ENCODE data around the gene CLCN4.

CLCN4 gene

GRCh38 chrX:10246297-10246696 lies 89.5 kb downstream of the CLCN4 start:
- no peak for DNase-seq

- no peak for DNase-seq
Observed at GRCh38 chrX:10246846-10247245, 90.1 kb downstream of the CLCN4 start.

GRCh38 chrX:10254739-10255138 lies 98.0 kb downstream of the CLCN4 start:
- no peak for DNase-seq

- no peak for DNase-seq
Observed at GRCh38 chrX:10259716-10260115, 102.9 kb downstream of the CLCN4 start.

GRCh38 chrX:10265775-10266174 lies 109.0 kb downstream of the CLCN4 start:
- no peak for DNase-seq

- no peak for DNase-seq
Observed at GRCh38 chrX:10278716-10279115, 121.9 kb downstream of the CLCN4 start.

GRCh38 chrX:10280071-10280470 lies 123.3 kb downstream of the CLCN4 start:
- DNase-seq, result no peak

- DNase-seq, result no peak
Observed at GRCh38 chrX:10282490-10282889, 125.7 kb downstream of the CLCN4 start.

- no peak for DNase-seq
Observed at GRCh38 chrX:10286195-10286594, 129.4 kb downstream of the CLCN4 start.
